ENCODE measurements around the gene POLR2E. TPM values are rescaled to one million over a fixed set of nuclear protein-coding genes. Genes with fewer than 3 reads are reported as not detected.

The POLR2E gene
- total and polyA plus RNA-seq, 9 of the 15 experiments (the other 6 are each of a cell fraction or from before 2014, with no cell fraction given), result 3.4 to 413 (median 244) TPM

GRCh38 chr19:1082165-1082927, 12.8 kb downstream of the POLR2E start (continued):
- TF ChIP-seq PRPF4 (IDR thresholded peaks at IDR 0.05; ENCODE audit: insufficient read depth, low read depth, low read length, poor library complexity, severe bottlenecking), result no peak
- TF ChIP-seq TAL1 (IDR thresholded peaks at IDR 0.05), result no peak
- TF ChIP-seq PKNOX1 (IDR thresholded peaks at IDR 0.05), result peak; percentile 41
- peak; percentile 85 for TF ChIP-seq VEZF1 (CRISPR knock-in tag; IDR thresholded peaks at IDR 0.05)
- peak; percentile 92 for TF ChIP-seq SAP30 (IDR thresholded peaks at IDR 0.05; ENCODE audit: borderline replicate concordance, insufficient read depth, low read depth, low read length, poor library complexity, severe bottlenecking)
- TF ChIP-seq STAG1 (CRISPR knock-in tag; IDR thresholded peaks at IDR 0.05; ENCODE audit: borderline replicate concordance), result no peak
- TF ChIP-seq E2F1 (CRISPR knock-in tag; IDR thresholded peaks at IDR 0.05), result 0 out of 2 replicates have a peak, but pooled peaks have one; percentile 54
- peak in 1 of 2 experiments; percentile 79; a peak in 2 of 4 replicates for TF ChIP-seq MAZ (CRISPR knock-in tag; conservative IDR thresholded peaks at IDR 0.05 in 1 of 2, IDR thresholded peaks at IDR 0.05 in 1 of 2)
- peak; percentile 48 for TF ChIP-seq CCNT2 (IDR thresholded peaks at IDR 0.05; ENCODE audit: borderline replicate concordance, extremely low read depth, insufficient read length, low read depth, low read length)
- TF ChIP-seq KDM1A (IDR thresholded peaks at IDR 0.05), result no peak
- TF ChIP-seq ZNF639 (CRISPR knock-in tag; conservative IDR thresholded peaks at IDR 0.05 in 1 of 2, IDR thresholded peaks at IDR 0.05 in 1 of 2), result no peak
- TF ChIP-seq ZNF431 (CRISPR knock-in tag; IDR thresholded peaks at IDR 0.05), result no peak
- peak; percentile 42; the same call in 1 of the 2 replicates for TF ChIP-seq ELF4 (CRISPR knock-in tag; IDR thresholded peaks at IDR 0.05)

All from K562 (cell line).